Erythroblast (primary cell): Measurements from ENCODE around the gene EYA4.

Experiments
- DNase-seq, 2 experiments: peaks; one replicate each; lab custom pipeline; 2025; lab: John Stamatoyannopoulos, UW
- GATA1 ChIP-seq: IDR thresholded peaks from 2 replicates; pipeline ENCODE4 v1.6.1; 2011; ENCODE audit warnings: low read depth, mild to moderate bottlenecking, control low read depth, low read length, moderate library complexity
- POLR2A ChIP-seq: IDR thresholded peaks from 2 replicates; pipeline ENCODE4 v1.6.1; 2011; ENCODE audit warnings: mild to moderate bottlenecking, low read length

The EYA4 gene

DNA sequence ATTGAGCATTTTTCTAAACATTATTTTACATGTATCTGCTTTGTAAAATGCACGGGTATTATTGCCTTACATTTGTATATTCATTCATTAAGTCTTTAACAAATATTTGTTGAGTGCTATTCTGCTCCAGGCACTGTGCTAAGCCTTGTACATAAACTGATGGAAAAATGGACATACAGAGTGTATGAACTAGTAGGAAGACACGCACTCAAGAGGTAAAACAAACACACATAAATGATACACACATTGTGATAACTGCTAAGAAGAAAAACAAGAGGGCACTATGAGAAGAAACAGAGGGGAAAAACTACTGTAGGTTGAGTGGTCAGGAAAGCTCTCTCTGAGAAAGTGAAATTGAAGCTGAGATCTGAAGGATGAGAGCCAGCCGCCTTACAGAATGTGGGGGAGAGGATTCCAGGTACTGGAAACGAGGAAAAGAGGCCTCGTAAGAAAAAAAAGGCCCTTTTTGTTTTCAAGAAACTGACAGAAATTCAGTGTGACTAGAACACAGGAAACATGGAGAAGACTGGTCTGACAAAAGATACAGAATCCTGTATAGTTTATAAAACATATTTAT lies 117.5 kb downstream of the EYA4 start:
- no peak for TF ChIP-seq POLR2A
- TF ChIP-seq GATA1 = no peak
- DNase-seq = no peak

DNA sequence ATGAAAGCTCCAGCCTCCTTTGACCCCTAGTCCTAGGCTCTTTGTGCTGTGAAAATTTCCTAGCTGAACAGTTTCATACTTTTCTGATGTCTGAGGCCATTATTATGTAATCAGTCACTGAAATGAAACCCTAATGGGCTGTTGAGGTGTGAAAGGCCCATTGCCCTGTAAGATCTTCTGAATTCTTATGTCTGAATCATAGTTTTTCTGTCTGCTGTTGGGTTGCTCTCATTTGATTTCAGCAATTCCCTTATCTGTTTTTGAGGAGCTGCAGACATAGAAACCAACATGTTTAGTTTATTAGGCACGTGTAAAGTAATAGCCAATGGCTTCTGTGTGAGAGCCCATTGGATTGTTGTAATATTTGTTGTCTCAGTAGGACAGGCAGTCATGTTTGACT lies 118.1 kb downstream of the EYA4 start:
- no peak for TF ChIP-seq POLR2A
- no peak for TF ChIP-seq GATA1
- DNase-seq = no peak

DNA sequence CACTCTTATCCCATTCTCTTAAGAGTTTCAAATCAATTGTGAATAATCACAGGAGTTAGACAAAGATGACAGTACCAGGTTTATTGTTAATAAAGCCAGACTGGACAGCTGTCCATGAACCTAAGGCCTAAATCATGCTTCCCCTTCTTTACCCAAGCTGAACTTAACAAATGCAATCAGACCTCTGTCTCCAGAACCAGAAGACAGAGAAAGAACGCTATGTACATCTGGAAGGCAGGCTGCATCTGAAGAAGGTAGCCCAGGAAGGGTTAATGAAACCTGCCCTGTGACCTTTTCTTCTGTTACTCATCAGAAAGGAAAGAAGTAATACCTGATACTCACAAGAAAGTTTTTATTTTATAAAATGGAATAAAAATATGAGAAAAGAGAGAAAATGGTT lies 118.6 kb downstream of the EYA4 start:
- no peak for TF ChIP-seq GATA1
- TF ChIP-seq POLR2A = no peak
- no peak for DNase-seq

DNA sequence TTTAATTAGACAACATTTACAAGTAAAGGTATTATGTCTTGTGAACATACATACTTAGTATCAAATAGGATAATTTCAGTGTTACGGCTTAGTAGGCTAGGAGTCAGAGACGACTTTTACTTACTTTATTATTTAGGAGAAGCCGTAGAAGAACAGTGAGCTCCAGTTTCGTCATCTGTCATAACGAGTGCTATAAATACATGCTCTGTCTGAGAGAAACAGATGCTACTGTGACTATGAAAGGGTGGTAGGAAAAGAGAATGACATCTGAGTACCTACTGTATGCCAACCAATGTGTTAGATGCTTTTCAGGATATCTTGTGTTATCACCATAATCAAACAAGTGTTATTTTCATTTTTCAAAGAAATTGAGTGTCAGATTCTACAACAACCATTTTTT lies 119.0 kb downstream of the EYA4 start:
- no peak for DNase-seq
- no peak for TF ChIP-seq GATA1
- no peak for TF ChIP-seq POLR2A

DNA sequence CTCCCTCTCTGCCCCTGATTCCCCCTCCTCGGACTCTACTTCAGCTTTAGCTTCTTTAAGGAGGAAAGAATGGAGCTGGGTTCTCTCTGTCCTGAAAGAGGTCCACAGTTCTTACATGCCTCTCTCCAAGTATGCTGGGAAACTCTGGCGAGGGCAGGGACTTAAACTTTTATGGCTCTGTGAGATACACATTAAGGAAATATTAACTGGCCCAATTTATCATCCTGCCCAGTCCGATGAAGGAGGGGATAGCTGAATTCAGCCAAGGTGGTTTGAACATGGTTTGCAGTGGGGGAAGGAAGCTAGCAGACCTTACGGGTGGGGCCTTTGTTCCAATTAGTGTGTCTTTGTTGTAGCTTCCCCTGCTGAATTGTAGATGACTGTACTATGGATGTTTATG lies 121.7 kb downstream of the EYA4 start:
- TF ChIP-seq GATA1 (no peak), POLR2A (no peak)
- DNase-seq = no peak

DNA sequence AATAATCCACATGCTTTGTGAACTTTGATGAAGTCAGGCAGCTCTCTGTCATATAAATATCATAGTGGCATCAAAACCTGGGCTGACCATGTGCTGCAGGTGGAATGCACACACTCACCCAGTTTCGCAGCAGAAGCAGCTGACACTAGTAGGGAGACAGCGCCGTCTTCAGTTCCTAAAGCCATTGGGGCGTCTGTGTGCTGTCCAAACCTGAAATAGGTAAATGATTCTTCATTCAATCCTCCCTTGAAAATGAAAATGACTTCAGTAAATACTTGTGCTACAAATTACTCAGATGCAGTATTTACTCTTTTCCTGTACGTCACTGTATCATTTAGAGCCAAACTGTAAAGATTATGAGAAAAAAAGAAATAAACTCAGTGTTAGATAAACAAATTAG lies 127.5 kb downstream of the EYA4 start:
- DNase-seq = no peak
- TF ChIP-seq GATA1 = no peak
- TF ChIP-seq POLR2A = no peak

DNA sequence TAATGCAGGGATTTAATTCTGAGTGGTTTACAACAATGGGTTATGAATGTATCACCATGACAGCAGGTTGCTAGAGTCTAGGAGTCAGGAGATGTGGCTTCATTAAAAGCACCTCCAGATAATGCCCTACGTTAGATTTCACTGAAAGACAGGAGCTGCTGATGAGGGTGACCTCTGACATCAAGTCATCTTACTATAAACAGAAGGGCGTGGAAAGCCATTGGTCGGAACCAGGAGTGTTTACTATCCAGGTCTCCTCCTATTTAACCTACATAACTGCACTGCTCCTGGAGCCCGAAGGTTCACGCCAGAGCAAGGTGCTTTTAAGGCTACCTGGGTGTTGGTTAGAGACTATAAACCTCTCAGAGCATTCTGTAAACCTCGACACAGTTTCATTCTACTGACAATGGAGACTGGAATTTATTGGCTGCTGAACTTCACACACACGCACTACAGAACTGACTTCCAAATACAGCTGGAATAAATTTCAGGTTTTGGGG lies 128.7 kb downstream of the EYA4 start:
- no peak for DNase-seq
- TF ChIP-seq GATA1 (no peak), POLR2A (no peak)

DNA sequence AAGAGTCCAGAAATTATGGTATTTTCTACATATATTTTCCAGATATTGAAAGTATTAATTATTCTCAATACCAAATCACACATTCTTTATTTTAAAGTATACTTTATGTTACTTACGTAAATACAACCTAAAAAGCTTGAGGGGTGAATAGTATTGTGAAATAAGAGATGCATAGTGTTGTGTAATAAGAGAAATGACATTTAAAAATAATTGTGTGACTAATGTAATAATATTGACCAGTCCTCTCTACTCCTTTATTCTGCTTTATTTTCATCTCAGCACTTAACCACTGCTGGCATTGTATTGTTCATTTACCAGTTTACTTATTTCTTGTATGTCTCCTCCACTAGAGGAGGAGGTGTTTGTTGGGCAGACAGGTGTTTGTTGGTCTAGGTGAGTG lies 135.6 kb downstream of the EYA4 start:
- TF ChIP-seq POLR2A (no peak), GATA1 (no peak)
- DNase-seq = no peak

DNA sequence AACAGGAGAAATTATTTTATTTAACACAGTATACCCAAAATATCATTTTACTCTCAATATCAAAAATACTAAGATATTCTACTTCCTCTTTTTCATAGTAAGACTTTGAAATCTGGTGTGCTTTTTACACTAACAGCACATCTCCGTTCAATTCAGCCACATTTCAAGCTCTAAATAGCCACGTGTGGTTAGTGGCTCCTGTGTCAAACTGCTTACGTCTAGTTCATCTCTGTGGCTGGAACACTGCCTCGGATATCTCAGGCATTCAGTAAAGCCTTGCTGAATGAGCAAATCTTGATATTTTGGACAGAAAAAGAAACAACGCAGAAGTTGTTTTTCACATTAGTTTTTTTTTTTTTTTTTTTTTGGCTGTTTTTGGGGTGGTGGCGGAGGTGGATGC lies 136.1 kb downstream of the EYA4 start:
- TF ChIP-seq POLR2A (no peak), GATA1 (no peak)
- DNase-seq = no peak

DNA sequence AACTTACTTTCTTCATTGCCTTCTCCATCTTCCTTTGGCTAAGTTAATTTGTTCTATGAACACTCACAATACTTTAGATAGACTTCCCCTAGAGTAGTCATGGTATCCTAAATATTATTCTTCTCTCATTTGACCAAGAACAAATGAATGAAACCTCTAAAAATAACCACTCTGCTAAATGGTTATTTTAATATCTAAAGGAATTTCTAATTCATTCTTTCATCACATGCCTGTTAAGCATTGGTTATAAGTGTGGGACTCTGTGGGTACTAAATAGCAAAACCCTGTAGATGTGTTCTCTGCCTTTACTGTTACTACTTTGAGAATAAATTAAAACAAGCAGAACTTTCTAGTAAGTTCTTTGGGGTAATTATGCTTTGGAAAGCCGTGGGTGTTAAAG lies 138.9 kb downstream of the EYA4 start:
- no peak for DNase-seq
- no peak for TF ChIP-seq POLR2A
- no peak for TF ChIP-seq GATA1

DNA sequence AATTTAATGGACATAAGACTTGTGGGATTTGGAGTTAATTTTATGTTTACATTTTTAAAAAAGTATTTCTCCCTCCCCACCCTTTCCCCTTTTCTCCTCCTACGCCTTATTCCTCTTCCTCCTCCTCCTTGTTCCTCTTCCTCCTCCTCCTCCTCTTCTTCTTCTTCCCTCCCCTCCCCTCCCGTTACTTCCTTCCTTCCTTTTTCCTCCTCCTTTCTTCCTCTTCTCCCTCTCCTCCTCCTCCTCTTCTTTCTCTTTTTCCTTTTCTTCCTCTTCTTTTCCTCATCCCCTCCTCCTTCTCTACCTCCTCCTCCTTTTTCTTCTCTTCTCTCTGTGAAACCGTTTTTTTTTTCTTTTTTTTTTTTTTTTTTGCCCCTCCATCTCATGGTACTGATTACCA lies 139.6 kb downstream of the EYA4 start:
- no peak for TF ChIP-seq GATA1
- TF ChIP-seq POLR2A = no peak

DNA sequence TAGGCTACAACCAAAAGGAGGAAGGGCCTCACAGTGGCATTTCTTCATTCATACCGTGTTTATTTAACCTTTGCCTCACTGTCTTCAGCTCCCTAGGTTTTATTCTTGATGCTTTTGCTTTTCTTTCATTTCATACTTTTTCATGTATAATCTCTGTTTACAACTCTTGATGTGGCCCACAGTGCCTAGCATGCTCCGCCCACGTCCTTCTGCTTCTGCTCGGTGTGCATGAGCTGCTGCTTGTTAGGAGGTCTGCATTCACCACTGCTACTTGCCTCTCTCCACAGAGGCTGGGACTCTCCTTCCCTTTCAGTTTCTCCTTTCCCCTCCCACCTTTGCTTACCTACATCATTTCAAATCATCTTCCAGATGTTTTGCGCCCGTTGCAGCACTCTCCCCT lies 147.6 kb downstream of the EYA4 start:
- no peak for DNase-seq
- no peak for TF ChIP-seq GATA1
- no peak for TF ChIP-seq POLR2A

More for the DNA sequence above, 139.6 kb downstream of the EYA4 start:
- no peak for DNase-seq

DNA sequence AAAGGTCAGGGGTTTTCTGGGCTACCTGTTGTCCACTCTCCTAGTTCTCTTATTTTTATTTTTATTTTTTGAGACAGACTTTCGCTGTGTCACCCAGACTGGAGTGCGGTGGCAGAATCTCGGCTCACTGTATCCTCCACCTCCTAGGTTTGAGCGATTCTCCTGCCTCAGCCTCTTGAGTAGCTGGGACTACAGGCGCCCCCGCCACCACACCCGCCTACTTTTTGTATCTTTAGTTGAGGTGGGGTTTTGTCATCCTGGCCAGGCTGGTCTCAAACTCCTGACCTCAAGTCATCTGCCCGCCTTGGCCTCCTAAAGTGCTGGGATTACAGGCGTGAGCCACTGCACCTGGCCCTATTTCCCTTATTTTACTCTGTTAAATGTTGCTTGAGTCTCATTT lies 149.0 kb downstream of the EYA4 start:
- TF ChIP-seq GATA1 (no peak), POLR2A (no peak)
- DNase-seq = no peak

DNA sequence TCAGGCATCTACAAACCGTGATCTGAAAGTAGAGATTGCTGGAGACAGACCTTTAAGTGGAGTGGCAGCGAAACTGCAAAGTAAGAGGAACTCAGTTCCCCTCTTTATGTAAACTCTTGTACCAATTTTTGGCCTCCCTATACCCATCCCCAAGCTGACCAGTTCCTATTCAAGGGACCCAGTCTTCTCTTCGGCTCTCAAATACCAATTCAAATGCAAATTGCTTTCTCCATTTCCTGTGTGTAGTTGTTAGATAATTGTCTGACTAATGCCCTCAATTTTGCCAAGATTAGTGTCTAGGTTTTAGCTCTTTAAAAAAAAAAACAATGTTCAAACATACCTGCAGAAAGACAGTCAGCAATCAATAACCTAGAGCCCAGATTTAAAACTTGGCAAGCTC lies 150.9 kb downstream of the EYA4 start:
- DNase-seq = no peak
- TF ChIP-seq POLR2A (no peak), GATA1 (no peak)

DNA sequence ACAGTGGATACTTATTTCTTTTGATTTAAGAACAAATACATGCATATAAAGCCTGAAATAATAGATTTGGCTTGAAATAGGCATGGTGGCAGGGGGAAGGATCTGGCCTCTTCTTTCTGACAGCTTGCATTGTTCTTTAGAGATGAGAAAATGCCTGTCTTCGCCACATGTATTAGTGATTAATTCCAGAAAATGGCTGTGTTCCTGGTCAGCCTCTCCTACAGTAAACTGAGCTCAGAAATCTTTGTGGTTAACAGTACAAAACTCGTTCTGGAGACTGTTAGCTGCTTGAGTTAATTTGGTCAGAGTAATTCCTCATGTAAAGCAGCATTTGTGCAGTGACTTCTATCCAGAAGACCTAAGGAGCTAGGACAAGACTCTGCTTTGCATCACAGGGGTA lies 151.5 kb downstream of the EYA4 start:
- TF ChIP-seq POLR2A (no peak), GATA1 (no peak)
- DNase-seq = no peak

DNA sequence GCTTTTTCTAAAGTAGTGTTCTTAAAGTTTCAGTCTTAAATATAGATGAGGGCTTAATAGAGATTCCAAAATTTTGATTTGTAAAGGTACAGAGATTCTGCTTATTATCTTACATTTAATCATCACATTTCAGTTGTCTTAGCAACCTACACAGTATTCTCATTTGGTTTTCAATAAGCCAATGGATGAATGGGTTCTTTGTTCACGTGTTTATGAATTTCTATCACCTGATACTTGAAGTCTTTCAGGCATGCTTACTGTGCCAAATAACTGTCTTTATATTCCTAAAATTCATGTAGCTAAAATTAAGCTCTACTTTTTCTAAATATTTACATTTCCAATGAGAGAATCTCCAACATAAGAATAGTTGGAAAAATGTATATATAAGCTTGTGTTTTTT lies 152.7 kb downstream of the EYA4 start:
- TF ChIP-seq POLR2A = no peak
- TF ChIP-seq GATA1 = no peak
- DNase-seq = no peak
